ENCODE results near the gene FKBP7. TPM values are rescaled to one million over a fixed set of nuclear protein-coding genes. Genes with fewer than 3 reads are reported as not detected.

FKBP7 gene
- total and polyA plus RNA-seq, 2 of the 13 experiments (the other 11 are each of a cell fraction or from before 2014, with no cell fraction given) = 12.4 to 14.8 TPM

DNA sequence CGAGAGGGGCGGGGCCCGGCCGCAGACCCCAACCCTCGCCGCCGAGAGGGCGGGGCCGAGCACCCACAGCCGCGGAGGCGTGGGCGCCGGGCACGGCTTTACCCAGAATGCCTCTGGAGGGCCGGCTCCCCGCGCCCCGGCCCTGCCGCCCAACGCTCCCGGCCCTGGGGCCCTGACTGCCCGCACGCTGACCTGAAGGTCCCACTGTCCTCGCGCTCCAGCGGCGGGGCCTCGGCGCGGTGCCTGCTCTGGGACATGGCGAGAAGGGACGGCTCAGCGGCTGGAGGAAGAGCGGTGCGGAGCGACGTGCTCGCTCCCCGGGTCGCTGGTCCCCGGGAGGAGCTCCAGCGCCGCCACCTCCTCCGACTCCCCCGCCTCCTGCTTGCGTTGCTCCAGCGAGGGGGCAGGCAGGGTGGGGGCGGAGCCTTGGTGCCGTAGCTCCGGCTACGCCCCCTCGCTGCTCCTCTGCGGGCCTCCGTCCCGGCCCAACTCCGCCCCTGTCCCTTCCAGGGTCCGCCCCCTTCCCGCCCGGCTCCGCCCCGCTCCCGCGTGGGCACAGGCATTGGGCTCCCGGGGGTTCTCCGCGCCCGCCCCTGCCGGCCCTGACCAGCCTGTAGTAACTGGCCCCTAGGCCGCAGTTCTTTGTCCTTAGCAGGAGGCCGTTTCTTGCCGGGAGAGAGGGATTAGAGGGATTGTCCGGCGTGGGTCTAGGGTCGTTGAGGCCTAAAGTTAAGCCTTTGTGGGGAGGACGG is 27.4 kb downstream of the FKBP7 start, which contains the start of the genes PJVK and PRKRA (continued):
- TF ChIP-seq, protein P1, sequence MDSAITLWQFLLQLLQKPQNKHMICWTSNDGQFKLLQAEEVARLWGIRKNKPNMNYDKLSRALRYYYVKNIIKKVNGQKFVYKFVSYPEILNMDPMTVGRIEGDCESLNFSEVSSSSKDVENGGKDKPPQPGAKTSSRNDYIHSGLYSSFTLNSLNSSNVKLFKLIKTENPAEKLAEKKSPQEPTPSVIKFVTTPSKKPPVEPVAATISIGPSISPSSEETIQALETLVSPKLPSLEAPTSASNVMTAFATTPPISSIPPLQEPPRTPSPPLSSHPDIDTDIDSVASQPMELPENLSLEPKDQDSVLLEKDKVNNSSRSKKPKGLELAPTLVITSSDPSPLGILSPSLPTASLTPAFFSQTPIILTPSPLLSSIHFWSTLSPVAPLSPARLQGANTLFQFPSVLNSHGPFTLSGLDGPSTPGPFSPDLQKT (CRISPR knock-in tag; IDR thresholded peaks at IDR 0.05; ENCODE audit: borderline replicate concordance) = no peak
- TF ChIP-seq MATR3 (CRISPR knock-in tag; IDR thresholded peaks at IDR 0.05) (peak; percentile 95; the same call in 1 of the 2 replicates), MED8 (CRISPR knock-in tag; IDR thresholded peaks at IDR 0.05; ENCODE audit: insufficient replicate concordance) (peak; percentile 94), ZNF567 (CRISPR knock-in tag; IDR thresholded peaks at IDR 0.05; ENCODE audit: borderline replicate concordance) (no peak; the same call in 1 of the 2 replicates), RFX5 (IDR thresholded peaks at IDR 0.05; ENCODE audit: low read depth, low read length) (peak; percentile 34; the same call in 1 of the 2 replicates), ZNF225 (CRISPR knock-in tag; IDR thresholded peaks at IDR 0.05) (no peak), ZSCAN21 (CRISPR knock-in tag; IDR thresholded peaks at IDR 0.05; ENCODE audit: borderline replicate concordance) (peak; percentile 96), CBFB (CRISPR knock-in tag; IDR thresholded peaks at IDR 0.05) (peak; percentile 66; the same call in 1 of the 2 replicates), SNAI1 (CRISPR knock-in tag; IDR thresholded peaks at IDR 0.05; ENCODE audit: borderline replicate concordance) (peak; percentile 75; the same call in 1 of the 2 replicates), ZFP36L1 (CRISPR knock-in tag; IDR thresholded peaks at IDR 0.05) (peak; percentile 99), HDAC1 (CRISPR knock-in tag; IDR thresholded peaks at IDR 0.05) (peak; percentile 82), ZNF761 (CRISPR knock-in tag; conservative IDR thresholded peaks at IDR 0.05) (0 out of 2 replicates have a peak, but pooled peaks have one; percentile 26), KLF16 (CRISPR knock-in tag; IDR thresholded peaks at IDR 0.05) (peak in 1 of 2 experiments; percentile 98; a peak in 2 of 4 replicates), BRCA1 (CRISPR knock-in tag; IDR thresholded peaks at IDR 0.05) (peak; percentile 84; the same call in 1 of the 2 replicates), ZNF331 (CRISPR knock-in tag; IDR thresholded peaks at IDR 0.05) (peak; percentile 72; the same call in 1 of the 2 replicates), NCOA2 (CRISPR knock-in tag; IDR thresholded peaks at IDR 0.05) (peak; percentile 41; the same call in 1 of the 2 replicates), ZNF816 (CRISPR knock-in tag; IDR thresholded peaks at IDR 0.05; ENCODE audit: borderline replicate concordance) (no peak; the same call in 1 of the 2 replicates), MTF1 (CRISPR knock-in tag; IDR thresholded peaks at IDR 0.05) (peak; percentile 70; the same call in 1 of the 2 replicates), ARNTL (CRISPR knock-in tag; IDR thresholded peaks at IDR 0.05) (peak; percentile 62; the same call in 1 of the 2 replicates)
- TF ChIP-seq, protein P2, sequence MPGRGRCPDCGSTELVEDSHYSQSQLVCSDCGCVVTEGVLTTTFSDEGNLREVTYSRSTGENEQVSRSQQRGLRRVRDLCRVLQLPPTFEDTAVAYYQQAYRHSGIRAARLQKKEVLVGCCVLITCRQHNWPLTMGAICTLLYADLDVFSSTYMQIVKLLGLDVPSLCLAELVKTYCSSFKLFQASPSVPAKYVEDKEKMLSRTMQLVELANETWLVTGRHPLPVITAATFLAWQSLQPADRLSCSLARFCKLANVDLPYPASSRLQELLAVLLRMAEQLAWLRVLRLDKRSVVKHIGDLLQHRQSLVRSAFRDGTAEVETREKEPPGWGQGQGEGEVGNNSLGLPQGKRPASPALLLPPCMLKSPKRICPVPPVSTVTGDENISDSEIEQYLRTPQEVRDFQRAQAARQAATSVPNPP (CRISPR knock-in tag; IDR thresholded peaks at IDR 0.05) = peak; percentile 78; the same call in 1 of the 2 replicates
- TF ChIP-seq, protein P3, sequence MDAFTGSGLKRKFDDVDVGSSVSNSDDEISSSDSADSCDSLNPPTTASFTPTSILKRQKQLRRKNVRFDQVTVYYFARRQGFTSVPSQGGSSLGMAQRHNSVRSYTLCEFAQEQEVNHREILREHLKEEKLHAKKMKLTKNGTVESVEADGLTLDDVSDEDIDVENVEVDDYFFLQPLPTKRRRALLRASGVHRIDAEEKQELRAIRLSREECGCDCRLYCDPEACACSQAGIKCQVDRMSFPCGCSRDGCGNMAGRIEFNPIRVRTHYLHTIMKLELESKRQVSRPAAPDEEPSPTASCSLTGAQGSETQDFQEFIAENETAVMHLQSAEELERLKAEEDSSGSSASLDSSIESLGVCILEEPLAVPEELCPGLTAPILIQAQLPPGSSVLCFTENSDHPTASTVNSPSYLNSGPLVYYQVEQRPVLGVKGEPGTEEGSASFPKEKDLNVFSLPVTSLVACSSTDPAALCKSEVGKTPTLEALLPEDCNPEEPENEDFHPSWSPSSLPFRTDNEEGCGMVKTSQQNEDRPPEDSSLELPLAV (CRISPR knock-in tag; conservative IDR thresholded peaks at IDR 0.05; ENCODE audit: low read depth) = no peak
- TF ChIP-seq, protein P4, sequence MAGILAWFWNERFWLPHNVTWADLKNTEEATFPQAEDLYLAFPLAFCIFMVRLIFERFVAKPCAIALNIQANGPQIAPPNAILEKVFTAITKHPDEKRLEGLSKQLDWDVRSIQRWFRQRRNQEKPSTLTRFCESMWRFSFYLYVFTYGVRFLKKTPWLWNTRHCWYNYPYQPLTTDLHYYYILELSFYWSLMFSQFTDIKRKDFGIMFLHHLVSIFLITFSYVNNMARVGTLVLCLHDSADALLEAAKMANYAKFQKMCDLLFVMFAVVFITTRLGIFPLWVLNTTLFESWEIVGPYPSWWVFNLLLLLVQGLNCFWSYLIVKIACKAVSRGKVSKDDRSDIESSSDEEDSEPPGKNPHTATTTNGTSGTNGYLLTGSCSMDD (CRISPR knock-in tag; IDR thresholded peaks at IDR 0.05) = no peak
